Progenitor cell of endocrine pancreas (in vitro differentiated cells): Measurements from ENCODE around the gene HTATSF1. TPM values are rescaled to one million over a fixed set of nuclear protein-coding genes. Genes with fewer than 3 reads are reported as not detected.
A peak's percentile ranks its signal among the peaks of the same experiment; 100 is the strongest.

Source experiments
- DNase-seq: peaks from one replicate; pipeline ENCODE4 v3.0.0; 2021; ENCODE audit warnings: low spot score; ENCODE audit not compliant: unreplicated experiment
- H3K27ac Mint-ChIP-seq: 2 replicates; pipeline ENCODE4 v1.8.0; 2021; ENCODE audit warnings: mild to moderate bottlenecking, moderate library complexity, mixed read lengths
- H3K27me3 Mint-ChIP-seq: 2 replicates; pipeline ENCODE4 v1.8.0; 2021; ENCODE audit warnings: mixed read lengths
- H3K36me3 Mint-ChIP-seq: 2 replicates; pipeline ENCODE4 v1.8.0; 2022; ENCODE audit warnings: mixed read lengths; ENCODE audit not compliant: insufficient read depth
- H3K4me1 Mint-ChIP-seq: 2 replicates; pipeline ENCODE4 v1.8.0; 2021; ENCODE audit warnings: low read depth, mixed read lengths
- H3K4me3 Mint-ChIP-seq: 2 replicates; pipeline ENCODE4 v1.8.0; 2021; ENCODE audit warnings: low read depth, mild to moderate bottlenecking, moderate library complexity, mixed read lengths
- H3K9me3 Mint-ChIP-seq: 2 replicates; pipeline ENCODE4 v1.8.0; 2021; ENCODE audit warnings: low read depth, mixed read lengths
- CTCF ChIP-seq: fragments of 200-600 bp; sonication (generic); IDR thresholded peaks from one replicate; pipeline ENCODE4 v1.5.0; 2021; ENCODE audit warnings: antibody characterized with exemption, mild to moderate bottlenecking; ENCODE audit not compliant: unreplicated experiment
- long read RNA-seq: library from polyadenylated mRNA; unstranded; transcript quantifications from one replicate; pipeline ENCODE4 v2.0.0, GENCODE V29; 2020
- total RNA-seq: library from RNA; stranded (reverse); gene quantifications from 2 replicates; pipeline ENCODE4 v1.2.1, GENCODE V29; 2021

HTATSF1 gene
- total RNA-seq: 56.6 and 60.4 TPM in 2 replicates
- long read RNA-seq, transcript HTATSF1-204 (10 exons, 3,019 nt): minor isoform, 19 of 176 reads
- long read RNA-seq, transcript HTATSF1-201 (9 exons, 2,775 nt): major isoform, 137 of 176 reads
- long read RNA-seq, partial matches to known transcripts: 7 of 176 reads
- long read RNA-seq, other reads (novel, unspliced or antisense): 13 of 176 reads

GRCh38 chrX:136497556-136498052, at the start of gene HTATSF1:
Gene HTATSF1 (plus strand): TSS chrX:136497592. CDS start chrX:136497685, 93 bp downstream.
- peaks cover 9% of the 10 kb centered on the region for H3K4me1 Mint-ChIP-seq
- peak within 1 kb of the TSS; percentile 91 for H3K4me3 Mint-ChIP-seq
- peaks cover 7% of the 10 kb centered on the region for H3K36me3 Mint-ChIP-seq
- no peak for TF ChIP-seq CTCF
- no peaks in the 10 kb centered on the region for H3K27me3 Mint-ChIP-seq
- H3K9me3 Mint-ChIP-seq: peaks cover 3% of the 10 kb centered on the region
- no peak for DNase-seq
- peak within 1 kb of the TSS; percentile 99 for H3K27ac Mint-ChIP-seq

DNA sequence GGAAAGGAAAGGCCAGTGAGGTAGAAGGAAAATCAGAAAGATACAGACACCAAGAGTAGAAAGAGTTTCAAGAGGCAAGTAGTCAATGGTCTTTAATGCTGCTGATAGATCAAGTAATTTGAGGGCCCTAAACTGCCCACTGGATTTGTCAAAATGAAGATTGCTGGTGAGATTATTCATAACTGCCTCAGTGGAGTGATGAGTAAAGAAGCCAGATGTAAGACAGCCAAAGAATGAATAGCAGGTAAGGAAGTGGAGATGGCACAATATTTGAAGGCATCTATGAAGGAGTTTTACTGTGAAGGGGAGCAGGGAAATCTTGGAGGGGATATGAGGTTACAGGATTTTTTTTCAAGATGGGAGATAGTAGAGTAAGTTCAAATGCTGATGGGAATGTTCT, 49.4 kb upstream of the HTATSF1 start:
- no peak for TF ChIP-seq CTCF
- Mint-ChIP-seq H3K4me1 (no peaks in the 10 kb centered on the region), H3K9me3 (peaks cover 7% of the 10 kb centered on the region), H3K27me3 (no peaks in the 10 kb centered on the region), H3K4me3 (no peak overlapping the region), H3K36me3 (no peaks in the 10 kb centered on the region), H3K27ac (no peak overlapping the region)
- DNase-seq: no peak

DNA sequence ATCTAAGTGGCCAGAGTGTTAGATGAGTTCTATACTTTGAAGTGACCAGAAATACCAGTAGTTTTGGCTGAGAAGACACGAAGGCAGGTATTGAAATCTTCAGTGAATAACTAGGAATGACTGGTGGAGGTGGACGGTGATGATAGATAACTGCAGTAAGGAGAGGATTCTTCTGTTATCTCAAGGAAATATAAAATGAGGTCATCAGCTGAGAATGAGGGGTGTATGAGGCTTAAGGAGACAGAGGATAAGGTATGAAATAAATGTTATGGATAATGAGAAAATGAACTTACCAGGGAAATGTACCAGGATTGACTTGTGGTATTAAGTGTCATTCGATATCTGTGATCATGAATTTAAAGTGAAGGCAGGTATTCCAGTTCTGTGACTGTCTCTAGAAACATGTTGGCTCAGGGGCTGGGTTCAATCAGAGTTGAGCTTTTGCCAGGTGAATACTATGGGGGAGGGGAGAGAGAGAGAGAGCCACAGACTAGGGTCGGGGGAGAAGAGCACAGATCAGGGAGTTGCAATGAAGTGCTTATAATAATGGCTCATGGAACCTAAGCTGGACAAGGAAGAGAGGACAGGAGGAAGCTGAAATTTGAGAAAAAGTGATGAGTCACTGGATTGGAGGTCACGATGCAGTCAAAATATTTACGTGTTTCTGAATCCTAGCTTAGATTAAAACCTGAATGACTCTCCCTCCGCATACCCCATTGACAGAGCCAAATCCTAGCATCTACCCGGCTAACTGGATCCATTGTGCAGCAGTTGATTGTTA, 47.2 kb upstream of the HTATSF1 start:
- no peak for DNase-seq
- no peaks in the 10 kb centered on the region for H3K36me3 Mint-ChIP-seq
- no peak for TF ChIP-seq CTCF
- H3K4me3 Mint-ChIP-seq: no peak overlapping the region
- H3K4me1 Mint-ChIP-seq: peaks cover 3% of the 10 kb centered on the region
- H3K27ac Mint-ChIP-seq: no peak overlapping the region
- no peaks in the 10 kb centered on the region for H3K27me3 Mint-ChIP-seq
- H3K9me3 Mint-ChIP-seq: peaks cover 7% of the 10 kb centered on the region

GRCh38 chrX:136452614-136453013, 44.8 kb upstream of the HTATSF1 start:
- no peaks in the 10 kb centered on the region for H3K27me3 Mint-ChIP-seq
- H3K4me1 Mint-ChIP-seq: peaks cover 3% of the 10 kb centered on the region
- TF ChIP-seq CTCF: no peak
- H3K9me3 Mint-ChIP-seq: peaks cover 2% of the 10 kb centered on the region
- no peak overlapping the region for H3K4me3 Mint-ChIP-seq
- DNase-seq: no peak
- no peak overlapping the region for H3K27ac Mint-ChIP-seq
- H3K36me3 Mint-ChIP-seq: no peaks in the 10 kb centered on the region

- Mint-ChIP-seq H3K36me3 (no peaks in the 10 kb centered on the region), H3K4me3 (no peak overlapping the region), H3K27me3 (no peaks in the 10 kb centered on the region), H3K4me1 (peaks cover 3% of the 10 kb centered on the region), H3K27ac (no peak overlapping the region), H3K9me3 (peaks cover 2% of the 10 kb centered on the region)
- no peak for DNase-seq
- no peak for TF ChIP-seq CTCF
These were observed 44.3 kb upstream of the HTATSF1 start for GRCh38 chrX:136453114-136453513.
